Endothelial cell of umbilical vein (primary cell): ENCODE measurements around the gene AKAP13. TPM values are rescaled to one million over a fixed set of nuclear protein-coding genes. Genes with fewer than 3 reads are reported as not detected.

ENCODE experiments used
- BruUV-seq: library from RNA; stranded (reverse); fragments of 400-500 nt; replicated peaks from 2 replicates; lab custom pipeline; 2021; lab: Mats Ljungman, UMichigan
- CTCF ChIA-PET: fragments of 300-600, 350-600 bp; sonication (Branson Sonifier 250); formaldehyde crosslinking; loops from one replicate; lab custom pipeline; 2021; ENCODE audit warnings: antibody characterized with exemption, inconsistent platforms; lab: Charles Lee
- POLR2A ChIA-PET: fragments of 300-600, 350-600 bp; sonication (Branson Sonifier 250); formaldehyde crosslinking; loops from one replicate; lab custom pipeline; 2021; ENCODE audit warnings: antibody characterized with exemption, inconsistent platforms; lab: Charles Lee
- DNase-seq: peaks from one replicate; pipeline ENCODE4 v3.0.0-alpha.2; 2011; ENCODE audit warnings: low read depth, low spot score
- FAIRE-seq: peaks from 2 replicates; lab custom pipeline; 2011; peaks lifted over from hg19 to GRCh38; lab: Jason Lieb, UNC
- H2AFZ ChIP-seq: 2 replicates; pipeline ENCODE4 v1.6.0; 2012; ENCODE audit warnings: low read depth, low read length, control low read depth, inconsistent platforms
- H3K27ac ChIP-seq: 2 replicates; pipeline ENCODE4 v1.5.1; 2011; ENCODE audit warnings: low read depth, mild to moderate bottlenecking, control low read depth, low read length, moderate library complexity; ENCODE audit not compliant: insufficient read depth
- H3K27me3 ChIP-seq, 2 experiments: 2 replicates each; pipeline versions ENCODE4 v1.6.0 to v1.6.1; 2011; ENCODE audit warnings: low read length in 2 of 2, mixed read lengths in 1 of 2; ENCODE audit not compliant: control insufficient read depth in 2 of 2, insufficient read depth in 2 of 2
- H3K36me3 ChIP-seq, 2 experiments: 2 replicates in 1 of 2; 3 replicates in 1 of 2; pipeline ENCODE4 v1.5.1; 2011; ENCODE audit warnings: low read length in 2 of 2, mild to moderate bottlenecking in 1 of 2, moderate library complexity in 1 of 2; ENCODE audit not compliant: control insufficient read depth in 2 of 2, insufficient read depth in 2 of 2; ENCODE audit errors: extremely low read depth in 1 of 2
- H3K4me1 ChIP-seq: 3 replicates; pipeline ENCODE4 v1.5.1; 2011; ENCODE audit warnings: mild to moderate bottlenecking, low read length; ENCODE audit not compliant: control insufficient read depth, insufficient read depth; ENCODE audit errors: extremely low read depth
- H3K4me2 ChIP-seq: 2 replicates; pipeline ENCODE4 v1.6.1; 2011; ENCODE audit warnings: low read length, control low read depth, mixed read lengths; ENCODE audit not compliant: insufficient read depth
- H3K4me3 ChIP-seq, 3 experiments: fragments of 200-600 bp in 1 of 3; sonication (generic), shearing (Covaris generic) in 1 of 3; replicated peaks in 1 of 3; 2 replicates each; pipeline ENCODE4 v1.5.1; 2011 to 2016; ENCODE audit warnings: control low read depth in 3 of 3, low read length in 3 of 3, mild to moderate bottlenecking in 2 of 3, inconsistent platforms in 1 of 3, low read depth in 1 of 3, moderate library complexity in 1 of 3; ENCODE audit not compliant: insufficient read depth in 1 of 3
- H3K79me2 ChIP-seq: 2 replicates; pipeline ENCODE4 v1.6.0; 2012; ENCODE audit warnings: low read length, inconsistent platforms; ENCODE audit not compliant: control insufficient read depth, insufficient read depth
- H3K9ac ChIP-seq: replicated peaks from 2 replicates; pipeline ENCODE3; 2011; ENCODE audit warnings: low read length, control low read depth; ENCODE audit not compliant: insufficient read depth; ENCODE audit errors: extremely low read depth
- H3K9me1 ChIP-seq: replicated peaks from 3 replicates; pipeline ENCODE4 v1.6.0; 2011; ENCODE audit warnings: mild to moderate bottlenecking, low read length; ENCODE audit not compliant: control insufficient read depth, insufficient read depth; ENCODE audit errors: extremely low read depth
- H3K9me3 ChIP-seq: replicated peaks from 2 replicates; pipeline ENCODE4 v1.5.1; 2012; ENCODE audit warnings: low read length, inconsistent platforms; ENCODE audit not compliant: control insufficient read depth, insufficient read depth
- H4K20me1 ChIP-seq: replicated peaks from 2 replicates; pipeline ENCODE3; 2011; ENCODE audit warnings: mild to moderate bottlenecking, low read length; ENCODE audit not compliant: control insufficient read depth, insufficient read depth; ENCODE audit errors: extremely low read depth
- CTCF ChIP-seq, 2 donors: IDR thresholded peaks; 1 replicate in 1 of 2; 2 replicates in 1 of 2; pipeline ENCODE4 v1.5.1; 2011; ENCODE audit warnings: low read length in 2 of 2, mild to moderate bottlenecking in 2 of 2, moderate library complexity in 2 of 2, control low read depth in 1 of 2, inconsistent platforms in 1 of 2, low read depth in 1 of 2; ENCODE audit not compliant: insufficient read depth in 1 of 2; ENCODE audit errors: extremely low read depth in 1 of 2
- EZH2 ChIP-seq: IDR thresholded peaks from 2 replicates; pipeline ENCODE4 v1.6.1; 2012; ENCODE audit warnings: borderline replicate concordance, low read depth, mild to moderate bottlenecking, moderate library complexity, low read length, inconsistent platforms; ENCODE audit not compliant: severe bottlenecking
- FOS ChIP-seq: IDR thresholded peaks from 2 replicates; pipeline ENCODE4 v1.6.1; 2011; ENCODE audit warnings: mild to moderate bottlenecking, low read length, moderate library complexity, borderline replicate concordance; ENCODE audit not compliant: insufficient read depth
- GATA2 ChIP-seq: IDR thresholded peaks from 2 replicates; pipeline ENCODE4 v1.7.0; 2011; ENCODE audit warnings: low read depth, mild to moderate bottlenecking, moderate library complexity, mixed read lengths, low read length; ENCODE audit not compliant: insufficient read length, insufficient read depth
- JUN ChIP-seq: IDR thresholded peaks from 2 replicates; pipeline ENCODE4 v1.6.1; 2011; ENCODE audit warnings: borderline replicate concordance, low read depth; ENCODE audit not compliant: insufficient read length, insufficient read depth
- MAX ChIP-seq: IDR thresholded peaks from 2 replicates; pipeline ENCODE4 v1.6.1; 2011; ENCODE audit not compliant: insufficient read depth, insufficient read length
- MYC ChIP-seq: IDR thresholded peaks from one replicate; pipeline ENCODE4 v1.6.1; 2011; ENCODE audit warnings: mild to moderate bottlenecking, low read depth, low read length
- POLR2A ChIP-seq: IDR thresholded peaks from 2 replicates; pipeline ENCODE4 v1.6.1; 2012; ENCODE audit warnings: low read depth, mild to moderate bottlenecking, control low read depth, low read length
- POLR2AphosphoS5 ChIP-seq: IDR thresholded peaks from 2 replicates; pipeline ENCODE4 v1.6.1; 2012; ENCODE audit warnings: low read depth, mild to moderate bottlenecking, control low read depth, low read length, moderate library complexity; ENCODE audit not compliant: insufficient read depth
- dilution Hi-C: fragments of 300-500 bp; cut with MboI; formaldehyde crosslinking; loops from one replicate; pipeline ENCODE4 v1.15.0; 2019; ENCODE audit warnings: low sequenced_read_pairs; ENCODE audit not compliant: extremely low pct_ligation_motif_present
- intact Hi-C: fragments of 100-400 bp; cut with micrococcal nuclease; formaldehyde crosslinking; loops from one replicate; pipeline ENCODE4 v1.10.0; 2022
- polyA plus RNA-seq, 4 experiments: library from polyadenylated mRNA; depleted of rRNA in 3 of 4; stranded (reverse) in 3 of 4; unstranded in 1 of 4; fragments of >200 nt; gene quantifications; 2 replicates each; pipeline versions ENCODE4 v1.2.1 to v1.2.3, GENCODE V29; 2011 to 2012; ENCODE audit warnings: missing spikeins in 1 of 4
- total RNA-seq: library from RNA; stranded (reverse); gene quantifications from 2 replicates; pipeline ENCODE4 v1.2.3, GENCODE V29; 2021

Gene AKAP13
- total and polyA plus RNA-seq, 2 donors (not counting 3 experiments of a cell fraction or from before 2014, with no cell fraction given) = 22.8 to 87.8 TPM

GRCh38 chr15:85672332-85673084 is 292.1 kb downstream of the AKAP13 start:
- TF ChIP-seq EZH2 (no peak), POLR2A (no peak), MAX (no peak), MYC (no peak), CTCF (IDR thresholded peaks at IDR 0.05; ENCODE audit: extremely low read depth in 1 of 2, insufficient read depth in 1 of 2, low read depth in 1 of 2, low read length in 2 of 2) (no peak), FOS (no peak), JUN (no peak), GATA2 (no peak), POLR2AphosphoS5 (no peak)
- H4K20me1 ChIP-seq = no peaks in the 10 kb centered on the region
- no peak overlapping the region for H3K27ac ChIP-seq
- POLR2A ChIA-PET = no interaction called here
- FAIRE-seq (no peak), DNase-seq (no peak)
- H3K9me3 ChIP-seq = no peaks in the 10 kb centered on the region
- intact Hi-C loops (no loop called here), dilution Hi-C loops (no loop called here)
- H3K9ac ChIP-seq = no peak overlapping the region
- H3K79me2 ChIP-seq = no peaks in the 10 kb centered on the region
- peaks cover 2 to 6% of the 10 kb centered on the region in 2 experiments for H3K36me3 ChIP-seq
- no TSS peak for BruUV-seq
- H3K4me3 ChIP-seq = no peak overlapping the region
- CTCF ChIA-PET = interaction anchor here (1.0 to 1.2 kb wide), 3 partner anchors 15 to 118 kb away, joined by 3 read pairs; no protein-coding TSS in a partner anchor
- peaks cover 9% of the 10 kb centered on the region for H3K4me1 ChIP-seq
- no peaks in the 10 kb centered on the region for H3K27me3 ChIP-seq
- H3K4me2 ChIP-seq = no peak overlapping the region
- H3K9me1 ChIP-seq = no peaks in the 10 kb centered on the region
- no peak overlapping the region for H2AFZ ChIP-seq
